Osteoblast (primary cell): ENCODE results near the gene NUMA1. TPM values are rescaled to one million over a fixed set of nuclear protein-coding genes. Genes with fewer than 3 reads are reported as not detected.

ENCODE experiments used
- DNase-seq: peaks from one replicate; pipeline ENCODE4 v3.0.0; 2011; ENCODE audit warnings: low spot score, mixed read lengths; ENCODE audit not compliant: insufficient read length; ENCODE audit errors: missing footprints
- H2AFZ ChIP-seq: 2 replicates; pipeline ENCODE4 v1.6.0; 2011; ENCODE audit warnings: mild to moderate bottlenecking, low read length
- H3K27ac ChIP-seq: 2 replicates; pipeline ENCODE4 v1.5.1; 2011; ENCODE audit warnings: mild to moderate bottlenecking, low read depth, low read length, moderate library complexity
- H3K27me3 ChIP-seq: 2 replicates; pipeline ENCODE4 v1.6.0; 2012; ENCODE audit warnings: mild to moderate bottlenecking, control low read depth, inconsistent platforms, low read length, moderate library complexity; ENCODE audit not compliant: insufficient read depth
- H3K36me3 ChIP-seq: 2 replicates; pipeline ENCODE4 v1.5.1; 2011; ENCODE audit warnings: mild to moderate bottlenecking, low read length, control low read depth, moderate library complexity; ENCODE audit not compliant: insufficient read depth
- H3K4me1 ChIP-seq: 2 replicates; pipeline ENCODE4 v1.5.1; 2011; ENCODE audit warnings: mild to moderate bottlenecking, low read length, control low read depth, moderate library complexity; ENCODE audit not compliant: insufficient read depth
- H3K4me2 ChIP-seq: 2 replicates; pipeline ENCODE4 v1.6.0; 2011; ENCODE audit warnings: mild to moderate bottlenecking, low read length; ENCODE audit not compliant: insufficient read depth
- H3K4me3 ChIP-seq: fragments of 200-600 bp; sonication (generic); 3 replicates; pipeline ENCODE4 v1.5.1; 2012; ENCODE audit warnings: mild to moderate bottlenecking, low read length, inconsistent platforms; ENCODE audit not compliant: insufficient read depth
- H3K79me2 ChIP-seq: 2 replicates; pipeline ENCODE4 v1.6.0; 2012; ENCODE audit warnings: mild to moderate bottlenecking, low read length, control low read depth, inconsistent platforms; ENCODE audit not compliant: insufficient read depth
- H3K9me3 ChIP-seq: 2 replicates; pipeline ENCODE4 v1.5.1; 2011; ENCODE audit warnings: low read depth, low read length, control low read depth
- H4K20me1 ChIP-seq: 2 replicates; pipeline ENCODE4 v1.6.0; 2012; ENCODE audit warnings: mild to moderate bottlenecking, low read length, control low read depth; ENCODE audit not compliant: insufficient read depth
- CTCF ChIP-seq: IDR thresholded peaks from 2 replicates; pipeline ENCODE4 v1.5.1; 2011; ENCODE audit warnings: mild to moderate bottlenecking, low read depth, low read length, moderate library complexity; ENCODE audit errors: extremely low read depth
- total RNA-seq: library from RNA; depleted of rRNA; stranded (reverse); fragments of >200 nt; gene quantifications from 2 replicates; pipeline ENCODE4 v1.2.3, GENCODE V29; 2012

NUMA1 gene
- total RNA-seq, 1 donor = 176 TPM

GRCh38 chr11:72041364-72042063, 38.8 kb downstream of the NUMA1 start:
- Histone ChIP-seq H4K20me1 (peaks cover 16% of the 10 kb centered on the region), H3K36me3 (no peaks in the 10 kb centered on the region), H3K27ac (peak overlapping the region; percentile 97), H2AFZ (peak overlapping the region; percentile 99), H3K79me2 (peaks cover 74% of the 10 kb centered on the region), H3K27me3 (no peaks in the 10 kb centered on the region), H3K4me1 (peaks cover 45% of the 10 kb centered on the region), H3K4me2 (peak overlapping the region; percentile 97), H3K9me3 (no peaks in the 10 kb centered on the region), H3K4me3 (peak overlapping the region; percentile 84)
- TF ChIP-seq CTCF = no peak
- DNase-seq = no peak

GRCh38 chr11:72040491-72041363, 39.6 kb downstream of the NUMA1 start:
- Histone ChIP-seq H3K9me3 (no peaks in the 10 kb centered on the region), H3K4me1 (peaks cover 45% of the 10 kb centered on the region), H3K27me3 (no peaks in the 10 kb centered on the region), H2AFZ (peak overlapping the region; percentile 99), H3K4me3 (peak overlapping the region; percentile 84), H3K79me2 (peaks cover 77% of the 10 kb centered on the region), H3K4me2 (peak overlapping the region; percentile 97), H3K36me3 (peaks cover 6% of the 10 kb centered on the region), H3K27ac (peak overlapping the region; percentile 97), H4K20me1 (peaks cover 20% of the 10 kb centered on the region)
- peak; percentile 90 for DNase-seq
- TF ChIP-seq CTCF = no peak

GRCh38 chr11:72039856-72040401, 40.4 kb downstream of the NUMA1 start:
- Histone ChIP-seq H3K27me3 (no peaks in the 10 kb centered on the region), H3K4me3 (peak overlapping the region; percentile 84), H3K27ac (peak overlapping the region; percentile 97), H2AFZ (no peak overlapping the region), H3K79me2 (peaks cover 79% of the 10 kb centered on the region), H3K4me1 (peaks cover 45% of the 10 kb centered on the region), H4K20me1 (peaks cover 22% of the 10 kb centered on the region), H3K4me2 (peak overlapping the region; percentile 97), H3K9me3 (no peaks in the 10 kb centered on the region), H3K36me3 (peaks cover 12% of the 10 kb centered on the region)
- TF ChIP-seq CTCF = no peak
- no peak for DNase-seq
